GM23248 (cell line): Measurements from ENCODE around the gene MRPL23. TPM values are rescaled to one million over a fixed set of nuclear protein-coding genes. Genes with fewer than 3 reads are reported as not detected.

Experiments used
- DNase-seq: peaks from one replicate; pipeline ENCODE4 v3.0.0-alpha.2; 2015
- H2AFZ ChIP-seq: fragments of 200-600 bp; sonication (generic); 2 replicates; pipeline ENCODE4 v1.6.1; 2016; ENCODE audit warnings: antibody characterized with exemption
- H3F3A ChIP-seq: fragments of 200-600 bp; sonication (generic); 2 replicates; pipeline ENCODE4 v1.6.1; 2016; ENCODE audit warnings: mild to moderate bottlenecking, antibody characterized with exemption, mixed run types; ENCODE audit not compliant: insufficient read depth
- H3K27ac ChIP-seq: fragments of 200-600 bp; sonication (generic); 2 replicates; pipeline ENCODE4 v1.5.1; 2016; ENCODE audit warnings: mild to moderate bottlenecking
- H3K27me3 ChIP-seq: fragments of 200-600 bp; sonication (generic); replicated peaks from 2 replicates; pipeline ENCODE4 v1.6.1; 2016; ENCODE audit warnings: mild to moderate bottlenecking; ENCODE audit not compliant: insufficient read depth
- H3K36me3 ChIP-seq: fragments of 200-600 bp; sonication (generic); 2 replicates; pipeline ENCODE4 v1.6.1; 2016; ENCODE audit warnings: low read depth, mild to moderate bottlenecking
- H3K4me1 ChIP-seq: fragments of 200-600 bp; sonication (generic); 2 replicates; pipeline ENCODE4 v1.6.1; 2016; ENCODE audit warnings: mild to moderate bottlenecking; ENCODE audit not compliant: insufficient read depth
- H3K4me2 ChIP-seq: fragments of 200-600 bp; sonication (generic); one replicate; pipeline ENCODE4 v1.6.1; 2016; ENCODE audit warnings: mild to moderate bottlenecking; ENCODE audit not compliant: unreplicated experiment
- H3K4me3 ChIP-seq: fragments of 200-600 bp; sonication (generic); 2 replicates; pipeline ENCODE4 v1.5.1; 2016; ENCODE audit warnings: mild to moderate bottlenecking
- H3K79me2 ChIP-seq: fragments of 200-600 bp; sonication (generic); 2 replicates; pipeline ENCODE4 v1.6.1; 2016; ENCODE audit warnings: mild to moderate bottlenecking; ENCODE audit not compliant: insufficient read depth
- H3K9ac ChIP-seq: fragments of 200-600 bp; sonication (generic); 2 replicates; pipeline ENCODE4 v1.6.1; 2016; ENCODE audit warnings: mild to moderate bottlenecking
- H3K9me2 ChIP-seq: fragments of 200-600 bp; sonication (generic); 2 replicates; pipeline ENCODE4 v1.6.1; 2016; ENCODE audit warnings: mixed run types, mild to moderate bottlenecking, moderate library complexity; ENCODE audit not compliant: insufficient read depth
- H3K9me3 ChIP-seq: fragments of 200-600 bp; sonication (generic); one replicate; pipeline ENCODE4 v1.6.1; 2017; ENCODE audit warnings: low read depth
- H4K20me1 ChIP-seq: fragments of 200-600 bp; sonication (generic); 2 replicates; pipeline ENCODE4 v1.6.0; 2016; ENCODE audit not compliant: insufficient read depth
- EZH2 ChIP-seq: fragments of 200-600 bp; sonication (generic); IDR thresholded peaks from 2 replicates; pipeline ENCODE4 v1.6.1; 2018; ENCODE audit warnings: antibody characterized with exemption, mild to moderate bottlenecking; ENCODE audit not compliant: insufficient read depth, poor library complexity, severe bottlenecking
- EZH2phosphoT487 ChIP-seq: fragments of 200-600 bp; sonication (generic); IDR thresholded peaks from 2 replicates; pipeline ENCODE4 v1.6.1; 2018; ENCODE audit warnings: antibody characterized with exemption, moderate library complexity, mild to moderate bottlenecking, low read depth; ENCODE audit not compliant: insufficient read depth
- WGBS, 2 experiments: methylation state at CpG; one replicate each; pipeline ENCODE4 v1.1.6; 2015 to 2017; ENCODE audit warnings: low lambda C conversion rate in 2 of 2, low coverage in 1 of 2; ENCODE audit errors: missing lambda C conversion rate in 2 of 2; 5-methylcytosine and 5-hydroxymethylcytosine counted together
- in situ Hi-C: fragments of 300-500 bp; cut with MboI; formaldehyde crosslinking; loops from 2 replicates; pipeline ENCODE4 v1.15.0; 2020
- polyA plus RNA-seq: library from polyadenylated mRNA; unstranded; fragments of >200 nt; fragmentation: Nextera tagmentation; extraction: Ambion mirVana; gene quantifications from 2 replicates; pipeline ENCODE4 v1.2.1, GENCODE V29; 2016
- total RNA-seq: library from RNA; depleted of rRNA; stranded (reverse); fragments of >200 nt; shearing (Covaris generic); gene quantifications from 2 replicates; pipeline ENCODE4 v1.2.3, GENCODE V29; 2014

MRPL23 gene
- total and polyA plus RNA-seq, 2 experiments from 2014 or later, result 40.5 to 47.7 TPM

- Histone ChIP-seq H4K20me1 (no peaks in the 10 kb centered on the region), H3K4me3 (no peak overlapping the region), H3K9me2 (no peaks in the 10 kb centered on the region), H3F3A (no peaks in the 10 kb centered on the region), H3K9me3 (no peaks in the 10 kb centered on the region), H3K4me1 (no peaks in the 10 kb centered on the region), H3K79me2 (no peaks in the 10 kb centered on the region), H3K9ac (no peak overlapping the region), H3K4me2 (no peak overlapping the region), H3K27me3 (no peaks in the 10 kb centered on the region), H3K36me3 (no peaks in the 10 kb centered on the region), H2AFZ (no peak overlapping the region), H3K27ac (no peak overlapping the region)
- in situ Hi-C loops, result no loop called here
- TF ChIP-seq EZH2phosphoT487 (no peak), EZH2 (no peak)
- WGBS, 2 experiments, result no CpG with 5 or more reads among the region's 11 CpGs
- DNase-seq, result no peak
Observed at GRCh38 chr11:1948389-1948788, 1.3 kb downstream of the MRPL23 start.

GRCh38 chr11:1949302-1949701 lies 2.2 kb downstream of the MRPL23 start:
- H3K79me2 ChIP-seq, result no peaks in the 10 kb centered on the region
- in situ Hi-C loops, result no loop called here
- no peak overlapping the region for H3K27ac ChIP-seq
- no peaks in the 10 kb centered on the region for H3K9me3 ChIP-seq
- no peak overlapping the region for H3K4me2 ChIP-seq
- H3K36me3 ChIP-seq, result no peaks in the 10 kb centered on the region
- H3K4me1 ChIP-seq, result no peaks in the 10 kb centered on the region
- H3K27me3 ChIP-seq, result no peaks in the 10 kb centered on the region
- H3F3A ChIP-seq, result no peaks in the 10 kb centered on the region
- TF ChIP-seq EZH2 (no peak), EZH2phosphoT487 (no peak)
- H3K4me3 ChIP-seq, result no peak overlapping the region
- WGBS, 2 experiments, result no CpG with 5 or more reads among the region's 6 CpGs
- H3K9me2 ChIP-seq, result no peaks in the 10 kb centered on the region
- DNase-seq, result no peak
- no peak overlapping the region for H2AFZ ChIP-seq
- no peaks in the 10 kb centered on the region for H4K20me1 ChIP-seq
- H3K9ac ChIP-seq, result no peak overlapping the region

- Histone ChIP-seq H3K27me3 (no peaks in the 10 kb centered on the region), H3K4me1 (no peaks in the 10 kb centered on the region), H3K9me3 (no peaks in the 10 kb centered on the region), H2AFZ (no peak overlapping the region), H3F3A (no peaks in the 10 kb centered on the region), H3K4me2 (no peak overlapping the region), H3K27ac (no peak overlapping the region), H3K36me3 (no peaks in the 10 kb centered on the region), H3K79me2 (no peaks in the 10 kb centered on the region), H3K9ac (no peak overlapping the region), H3K9me2 (no peaks in the 10 kb centered on the region), H4K20me1 (no peaks in the 10 kb centered on the region), H3K4me3 (no peak overlapping the region)
- TF ChIP-seq EZH2 (no peak), EZH2phosphoT487 (no peak)
- DNase-seq, result no peak
- in situ Hi-C loops, result no loop called here
- no CpG with 5 or more reads among the region's 15 CpGs for WGBS, 2 experiments
Observed at GRCh38 chr11:1949922-1950321, 2.8 kb downstream of the MRPL23 start.

- no peak overlapping the region for H3K4me2 ChIP-seq
- H3K9me2 ChIP-seq, result no peaks in the 10 kb centered on the region
- no peak overlapping the region for H2AFZ ChIP-seq
- H3K27me3 ChIP-seq, result no peaks in the 10 kb centered on the region
- no CpG with 5 or more reads among the region's 29 CpGs for WGBS, 2 experiments
- H4K20me1 ChIP-seq, result no peaks in the 10 kb centered on the region
- DNase-seq, result no peak
- in situ Hi-C loops, result no loop called here
- H3F3A ChIP-seq, result no peaks in the 10 kb centered on the region
- no peaks in the 10 kb centered on the region for H3K79me2 ChIP-seq
- no peak overlapping the region for H3K27ac ChIP-seq
- no peaks in the 10 kb centered on the region for H3K4me1 ChIP-seq
- no peaks in the 10 kb centered on the region for H3K9me3 ChIP-seq
- no peak for TF ChIP-seq EZH2phosphoT487
- TF ChIP-seq EZH2, result no peak
- no peak overlapping the region for H3K9ac ChIP-seq
- no peak overlapping the region for H3K4me3 ChIP-seq
- H3K36me3 ChIP-seq, result no peaks in the 10 kb centered on the region
Observed at GRCh38 chr11:1952806-1953482, 5.8 kb downstream of the MRPL23 start.
